Lung (tissue), 12 donors: ENCODE results near the gene CACNA1E. TPM values are rescaled to one million over a fixed set of nuclear protein-coding genes. Genes with fewer than 3 reads are reported as not detected.

Source experiments
- ATAC-seq: fragments of 200-7000 bp; cut with Tn5 transposase; one replicate; pipeline ENCODE4 v1.9.1; 2020; ENCODE audit warnings: moderate number of reproducible peaks; ENCODE audit not compliant: insufficient read depth, low FRiP score
- DNase-seq, 3 donors: peaks; one replicate each; pipeline ENCODE4 v3.0.0-alpha.2; 2013 to 2017
- H3K27ac ChIP-seq, 2 donors: one replicate each; pipeline ENCODE4 v1.5.1; 2013; ENCODE audit warnings: mild to moderate bottlenecking in 2 of 2, moderate library complexity in 2 of 2, control low read depth in 1 of 2, inconsistent platforms in 1 of 2, low read depth in 1 of 2, low read length in 1 of 2
- H3K27me3 ChIP-seq, 3 donors: one replicate each; pipeline ENCODE4 v1.5.1; 2013; ENCODE audit warnings: low read length in 2 of 3; ENCODE audit not compliant: control insufficient read depth in 3 of 3, insufficient read depth in 3 of 3
- H3K36me3 ChIP-seq, 4 donors: one replicate each; pipeline ENCODE4 v1.5.1; 2013; ENCODE audit warnings: low read length in 4 of 4, mild to moderate bottlenecking in 1 of 4, moderate library complexity in 1 of 4; ENCODE audit not compliant: control insufficient read depth in 4 of 4, insufficient read depth in 4 of 4
- H3K4me1 ChIP-seq, 5 donors: one replicate each; pipeline ENCODE4 v1.5.1; 2013; ENCODE audit warnings: low read length in 5 of 5, mild to moderate bottlenecking in 2 of 5, moderate library complexity in 1 of 5; ENCODE audit not compliant: control insufficient read depth in 5 of 5, insufficient read depth in 5 of 5
- H3K4me3 ChIP-seq: one replicate; pipeline ENCODE4 v1.5.1; 2013; ENCODE audit warnings: mild to moderate bottlenecking, control low read depth, moderate library complexity
- H3K9ac ChIP-seq, 2 donors: one replicate each; pipeline ENCODE4 v1.5.1; 2013; ENCODE audit warnings: low read length in 2 of 2, control low read depth in 1 of 2; ENCODE audit not compliant: insufficient read depth in 1 of 2
- H3K9me3 ChIP-seq, 4 donors: one replicate each; pipeline ENCODE4 v1.5.1; 2013; ENCODE audit warnings: low read length in 3 of 4, mild to moderate bottlenecking in 1 of 4, moderate library complexity in 1 of 4; ENCODE audit not compliant: control insufficient read depth in 4 of 4, insufficient read depth in 3 of 4
- WGBS, 2 donors: extraction: QIAGEN DNeasy Blood & Tissue Kit; methylation state at CpG; one replicate each; pipeline ENCODE4 v1.1.7; 2013; 5-methylcytosine and 5-hydroxymethylcytosine counted together
- polyA plus RNA-seq, 2 donors: library from polyadenylated mRNA; stranded (reverse); fragments of 200-250 nt; gene quantifications; one replicate each; pipeline ENCODE4 v1.2.1, GENCODE V29; 2013
- total RNA-seq, 2 donors: library from RNA; depleted of rRNA in 1 of 2; stranded (reverse); fragments of >200 nt in 1 of 2; gene quantifications; one replicate each; pipeline ENCODE4 v1.2.1, GENCODE V29; 2014 to 2021
- TF ChIP-seq, protein P1 (sequence below): IDR thresholded peaks from 2 replicates; pipeline ENCODE4 v1.5.1; 2012; ENCODE audit warnings: mild to moderate bottlenecking; ENCODE audit errors: control extremely low read depth, extremely low read depth
- donor health status: control.
- donor health status: control.
- donor health status: Bipolar disorder and iron deficiency.
- donor health status: healthy.
- donor health status: DM: yes; HTN: yes; CAD: no.

Gene CACNA1E
- total and polyA plus RNA-seq, 4 donors: 0.02 to 1.4 (median 0.80) TPM

DNA sequence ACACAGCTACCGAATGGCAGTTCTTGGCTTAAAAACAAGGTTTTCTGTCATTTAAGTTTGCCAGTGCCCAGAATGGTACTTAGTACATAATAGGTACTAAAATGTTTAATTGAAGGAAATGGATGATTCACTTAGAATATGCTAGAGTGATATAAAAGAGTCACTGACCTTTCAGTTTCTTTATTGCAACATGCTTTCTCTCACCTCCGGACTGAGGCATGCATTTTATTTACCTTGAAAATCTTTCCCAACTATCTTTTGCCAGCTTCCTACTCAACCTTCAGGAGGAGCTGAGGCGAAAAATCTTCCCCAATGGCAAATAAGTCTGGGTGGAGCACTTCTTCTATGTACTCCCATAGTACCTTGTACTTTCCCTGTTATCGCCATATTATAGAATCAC, 333.3 kb downstream of the CACNA1E start:
- H3K36me3 ChIP-seq: no peaks in the 10 kb centered on the region
- no peak for ATAC-seq
- no peak overlapping the region for H3K4me3 ChIP-seq
- DNase-seq: no peak
- TF ChIP-seq, protein P1, sequence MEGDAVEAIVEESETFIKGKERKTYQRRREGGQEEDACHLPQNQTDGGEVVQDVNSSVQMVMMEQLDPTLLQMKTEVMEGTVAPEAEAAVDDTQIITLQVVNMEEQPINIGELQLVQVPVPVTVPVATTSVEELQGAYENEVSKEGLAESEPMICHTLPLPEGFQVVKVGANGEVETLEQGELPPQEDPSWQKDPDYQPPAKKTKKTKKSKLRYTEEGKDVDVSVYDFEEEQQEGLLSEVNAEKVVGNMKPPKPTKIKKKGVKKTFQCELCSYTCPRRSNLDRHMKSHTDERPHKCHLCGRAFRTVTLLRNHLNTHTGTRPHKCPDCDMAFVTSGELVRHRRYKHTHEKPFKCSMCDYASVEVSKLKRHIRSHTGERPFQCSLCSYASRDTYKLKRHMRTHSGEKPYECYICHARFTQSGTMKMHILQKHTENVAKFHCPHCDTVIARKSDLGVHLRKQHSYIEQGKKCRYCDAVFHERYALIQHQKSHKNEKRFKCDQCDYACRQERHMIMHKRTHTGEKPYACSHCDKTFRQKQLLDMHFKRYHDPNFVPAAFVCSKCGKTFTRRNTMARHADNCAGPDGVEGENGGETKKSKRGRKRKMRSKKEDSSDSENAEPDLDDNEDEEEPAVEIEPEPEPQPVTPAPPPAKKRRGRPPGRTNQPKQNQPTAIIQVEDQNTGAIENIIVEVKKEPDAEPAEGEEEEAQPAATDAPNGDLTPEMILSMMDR: no peak
- H3K4me1 ChIP-seq: no peaks in the 10 kb centered on the region
- peaks cover 0 to 2% (median 0%) of the 10 kb centered on the region in 4 donors for H3K9me3 ChIP-seq
- no peak overlapping the region for H3K9ac ChIP-seq
- WGBS, 2 donors: 83 to 88% methylated on average over 4 of the region's 4 CpGs
- H3K27me3 ChIP-seq: no peaks in the 10 kb centered on the region
- H3K27ac ChIP-seq: no peak overlapping the region

DNA sequence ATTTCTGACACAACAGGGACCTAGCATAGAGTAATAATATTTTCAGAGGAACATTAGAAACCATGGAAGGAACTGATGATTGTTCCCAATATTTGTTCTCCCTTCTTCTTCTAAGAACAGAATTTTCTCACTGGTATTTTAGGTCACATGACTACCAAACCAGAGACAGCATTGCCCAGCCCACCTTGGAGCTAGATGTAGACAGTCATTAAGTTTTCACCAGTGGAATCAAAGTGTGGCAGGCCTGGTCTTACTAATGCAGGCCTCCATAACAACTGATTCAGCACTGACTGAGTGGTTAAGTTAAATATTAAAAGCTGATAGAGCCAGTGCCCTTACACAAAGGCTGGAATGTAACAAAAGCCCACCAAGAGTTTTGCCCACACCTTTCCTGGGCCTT, 333.8 kb downstream of the CACNA1E start:
- no peaks in the 10 kb centered on the region for H3K36me3 ChIP-seq

DNA sequence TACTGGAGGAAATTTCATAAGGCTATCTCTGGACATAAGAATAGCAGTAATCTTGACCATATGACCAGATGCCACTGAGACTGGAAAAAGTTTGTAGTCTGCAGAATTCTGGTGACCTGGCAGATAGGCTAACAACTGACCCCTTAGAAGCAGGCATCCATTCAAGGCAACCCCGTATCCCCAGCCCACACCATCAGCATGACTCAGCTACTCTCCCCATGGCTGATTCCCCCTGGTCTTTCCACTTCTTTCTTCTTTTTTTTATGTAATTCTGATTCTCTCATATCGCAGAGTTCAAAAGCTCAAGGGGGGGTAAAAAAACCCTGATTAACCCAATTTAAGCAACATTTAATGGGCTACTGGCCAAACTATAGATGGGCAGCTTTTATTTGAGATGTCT, 335.1 kb downstream of the CACNA1E start:
- ATAC-seq (no peak), DNase-seq (no peak)
- Histone ChIP-seq H3K9me3 (peaks cover 0 to 2% (median 0%) of the 10 kb centered on the region in 4 donors), H3K27ac (no peak overlapping the region), H3K27me3 (no peaks in the 10 kb centered on the region), H3K4me3 (no peak overlapping the region), H3K9ac (no peak overlapping the region), H3K36me3 (no peaks in the 10 kb centered on the region), H3K4me1 (no peaks in the 10 kb centered on the region)
- TF ChIP-seq, protein P1: no peak
- 79 to 80% methylated on average over 2 of the region's 2 CpGs for WGBS, 2 donors

More for the DNA sequence above, 333.8 kb downstream of the CACNA1E start:
- H3K9ac ChIP-seq: no peak overlapping the region
- H3K9me3 ChIP-seq: peaks cover 0 to 2% (median 0%) of the 10 kb centered on the region in 4 donors
- peak in 2 of 3 donors; percentile 1 to 21 for DNase-seq
- TF ChIP-seq, protein P1: no peak
- H3K4me3 ChIP-seq: no peak overlapping the region
- H3K27ac ChIP-seq: no peak overlapping the region
- no peak for ATAC-seq
- no peaks in the 10 kb centered on the region for H3K27me3 ChIP-seq
- H3K4me1 ChIP-seq: no peaks in the 10 kb centered on the region

DNA sequence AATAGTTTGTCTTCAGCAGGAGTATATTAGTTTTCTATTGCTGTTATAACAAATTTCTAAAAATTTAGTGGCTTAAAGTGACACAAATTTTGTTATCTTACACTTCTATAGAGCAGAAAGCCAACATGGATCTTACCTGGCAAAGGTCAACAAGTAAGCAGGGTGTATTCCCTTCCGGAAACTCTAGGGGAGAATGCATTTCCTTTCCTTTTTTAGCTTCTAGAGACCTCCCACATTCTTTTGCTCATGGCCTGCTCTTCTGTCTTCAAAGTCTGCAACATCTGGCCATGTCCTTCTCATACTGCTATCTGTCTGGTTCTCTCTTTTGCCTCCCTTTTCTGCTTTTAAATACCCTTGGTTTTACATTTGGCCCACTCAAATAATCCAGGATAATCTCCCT, 335.6 kb downstream of the CACNA1E start:
- ATAC-seq: no peak
- no peak overlapping the region for H3K4me3 ChIP-seq
- WGBS, 2 donors: 80 to 86% methylated on average over 1 of the region's 1 CpG

More for the DNA sequence above, 335.6 kb downstream of the CACNA1E start:
- TF ChIP-seq, protein P1: no peak
- no peak overlapping the region for H3K9ac ChIP-seq
- no peaks in the 10 kb centered on the region for H3K27me3 ChIP-seq
- H3K36me3 ChIP-seq: no peaks in the 10 kb centered on the region
- no peak overlapping the region for H3K27ac ChIP-seq
- H3K4me1 ChIP-seq: no peaks in the 10 kb centered on the region
- H3K9me3 ChIP-seq: peaks cover 0 to 2% (median 0%) of the 10 kb centered on the region in 4 donors
- no peak for DNase-seq
